ENCODE results near the gene NEUROG2.
"Not testable (repeated sequence)": the region's sequence is repeated elsewhere in the genome, so short reads cannot be mapped to it uniquely, and the experiment has no call there.

The NEUROG2 gene

GRCh38 chr4:112490808-112491207 lies 25.2 kb downstream of the NEUROG2 start:
- not testable (repeated sequence) for DNase-seq (ENCODE audit: low read depth)

GRCh38 chr4:112485930-112486329 lies 30.1 kb downstream of the NEUROG2 start:
- no peak for DNase-seq (ENCODE audit: low read depth)

DNA sequence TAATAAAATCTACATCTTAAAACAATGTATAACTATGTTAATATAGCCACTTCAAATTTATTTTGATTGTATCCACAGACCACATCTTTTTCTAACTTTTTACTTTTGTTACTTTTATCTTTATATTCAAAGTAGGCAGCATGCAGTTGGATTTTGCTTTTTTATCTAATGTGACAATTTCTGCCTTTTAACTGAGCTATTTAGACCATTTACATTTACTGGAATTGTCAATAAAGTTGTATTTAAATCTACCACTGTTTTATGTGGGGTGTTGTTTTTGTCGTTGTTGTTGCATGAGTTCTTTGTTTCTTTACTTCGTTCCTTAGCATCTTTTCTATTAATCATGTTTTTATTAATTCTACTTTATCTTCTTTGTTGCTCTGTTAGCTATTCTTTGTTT lies 42.0 kb downstream of the NEUROG2 start:
- DNase-seq (ENCODE audit: low read depth): no peak

GRCh38 chr4:112472318-112472717 lies 43.7 kb downstream of the NEUROG2 start:
- DNase-seq (ENCODE audit: low read depth): no peak

Data from fibroblast of the conjunctiva (primary cell).